ENCODE data around the gene FARSA.
"Not testable (repeated sequence)": the region's sequence is repeated elsewhere in the genome, so short reads cannot be mapped to it uniquely, and the experiment has no call there.

GRCh38 chr19:12915860-12916259 is 17.7 kb downstream of the FARSA start:
- TF ChIP-seq POLR2A, SPI1, POU2F2 (IDR thresholded peaks at IDR 0.05; ENCODE audit: low read depth, low read length): not testable (repeated sequence)

Measured in GM12891 (cell line).